ENCODE results near the gene ULK4.
"Not testable (repeated sequence)": the region's sequence is repeated elsewhere in the genome, so short reads cannot be mapped to it uniquely, and the experiment has no call there.

The ULK4 gene

GRCh38 chr3:41290306-41290705, 671.6 kb downstream of the ULK4 start:
- DNase-seq = no peak

DNA sequence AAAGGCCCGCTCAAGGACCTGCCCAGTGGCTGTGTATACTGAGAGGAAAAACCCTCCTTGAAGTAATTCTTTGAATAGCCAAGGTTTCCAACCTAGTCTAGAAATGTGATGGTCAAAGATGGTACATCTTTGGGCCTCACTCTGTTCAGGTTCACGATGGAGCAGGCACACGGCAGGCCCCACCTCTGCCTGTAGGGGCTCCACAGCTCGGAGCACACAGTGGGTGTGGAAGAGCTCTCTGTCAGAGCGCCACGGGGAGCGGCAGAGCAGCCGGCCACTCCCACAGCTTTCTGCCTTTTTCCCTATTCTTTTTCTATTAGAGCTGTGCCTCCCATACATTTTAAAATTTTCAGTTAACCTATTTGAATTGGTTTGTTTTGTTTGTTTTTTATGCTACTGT, 673.1 kb downstream of the ULK4 start:
- DNase-seq = no peak

- no peak for DNase-seq
These were observed 675.6 kb downstream of the ULK4 start for GRCh38 chr3:41286305-41286704.

DNA sequence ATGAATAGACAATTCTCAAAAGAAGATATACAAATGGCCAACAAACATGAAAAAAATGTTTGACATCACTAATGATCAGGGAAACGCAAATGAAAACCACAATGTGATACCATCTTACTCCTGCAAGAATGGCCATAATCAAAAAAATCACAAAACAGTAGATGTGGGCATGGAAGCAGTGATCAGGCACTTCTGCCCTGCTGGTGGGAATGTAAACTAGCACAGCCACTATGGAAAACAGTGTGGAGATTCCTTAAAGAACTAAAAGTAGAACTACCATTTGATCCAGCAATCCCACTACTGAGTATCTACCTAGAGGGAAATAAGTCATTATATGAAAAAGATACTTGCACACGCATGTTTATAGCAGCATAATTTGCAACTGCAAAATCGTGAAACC, 677.0 kb downstream of the ULK4 start:
- not testable (repeated sequence) for DNase-seq

DNA sequence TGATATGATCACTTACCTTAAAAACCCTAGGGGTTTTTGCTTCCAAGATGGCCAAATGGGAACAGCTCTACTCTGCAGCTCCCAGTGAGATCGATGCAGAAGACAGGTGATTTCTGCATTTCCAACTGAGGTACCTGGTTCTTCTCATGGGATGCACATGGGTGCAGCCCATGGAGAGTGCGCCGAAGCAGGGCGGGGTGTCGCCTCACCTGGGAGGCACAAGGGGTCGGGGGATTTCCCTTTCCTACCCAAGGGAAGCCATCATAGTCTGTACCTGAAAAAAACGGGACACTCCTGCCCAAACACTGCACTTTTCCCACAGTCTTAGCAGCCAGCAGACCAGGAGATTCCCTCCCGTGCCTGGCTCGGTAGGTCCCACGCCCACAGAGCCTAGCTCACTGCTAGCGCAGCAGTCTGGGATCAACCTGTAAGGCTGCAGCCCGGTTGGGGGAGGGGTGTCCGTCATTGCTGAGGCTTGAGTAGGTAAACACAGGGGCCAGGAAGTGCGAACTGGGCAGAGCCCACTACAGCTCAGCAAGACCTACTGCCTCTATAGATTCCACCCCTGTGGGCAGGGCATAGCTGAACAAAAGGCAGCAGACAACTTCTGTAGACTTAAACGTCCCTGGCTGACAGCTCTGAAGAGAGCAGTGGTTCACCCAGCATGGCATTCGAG, 684.0 kb downstream of the ULK4 start:
- no peak for DNase-seq

DNA sequence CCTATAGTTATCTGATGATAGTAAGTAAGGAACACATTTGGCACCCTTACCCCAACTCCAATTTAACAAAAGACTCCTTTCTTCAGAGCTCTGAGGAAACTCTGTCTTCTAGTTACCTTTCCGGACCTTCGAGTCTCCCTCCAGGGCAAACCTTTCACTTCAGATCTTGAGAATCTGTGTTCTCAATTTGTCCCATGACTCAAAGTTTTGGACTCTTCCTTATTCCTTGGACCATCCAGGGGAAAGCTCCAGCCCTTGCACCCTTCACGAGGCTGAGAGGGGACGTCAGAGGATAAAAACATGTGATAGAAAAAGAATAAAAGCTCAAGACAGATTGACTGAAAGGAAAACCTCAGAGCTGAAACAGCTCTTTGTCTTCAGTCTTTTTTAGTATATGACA, 685.7 kb downstream of the ULK4 start:
- DNase-seq = no peak

GRCh38 chr3:41274944-41275668, 686.8 kb downstream of the ULK4 start:
- no peak for DNase-seq

GRCh38 chr3:41272667-41273066, 689.2 kb downstream of the ULK4 start:
- DNase-seq = no peak

DNA sequence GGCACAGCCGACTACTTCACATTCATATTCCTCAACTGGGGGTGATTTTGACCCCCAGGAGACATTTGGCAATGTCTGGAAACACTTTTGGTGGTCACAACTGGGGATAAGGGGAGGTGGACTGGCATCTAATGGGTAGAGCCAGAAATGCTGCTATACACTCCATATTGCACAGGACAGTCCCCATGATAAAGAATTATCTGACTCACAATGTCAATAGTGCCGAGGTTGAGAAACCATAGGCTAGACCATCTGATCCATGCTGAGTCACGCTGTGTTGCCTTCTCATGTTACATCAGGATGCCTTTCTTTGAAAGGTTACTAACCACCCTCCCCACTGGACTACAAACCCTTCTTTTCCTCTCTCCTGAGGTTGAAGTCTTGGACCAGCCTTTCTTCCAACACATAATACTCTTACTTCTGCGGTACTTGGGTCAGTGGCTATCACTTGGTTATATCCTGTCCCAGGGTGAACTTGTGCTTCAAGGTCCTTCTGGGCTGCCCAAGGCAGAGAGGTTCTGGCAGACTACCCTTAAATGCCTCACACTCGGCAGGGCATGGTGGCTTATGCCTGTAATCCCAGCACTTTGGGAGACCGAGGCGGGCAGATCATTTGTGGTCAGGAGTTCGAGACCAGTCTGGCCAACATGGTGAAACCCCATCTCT, 693.8 kb downstream of the ULK4 start:
- no peak for DNase-seq

- no peak for DNase-seq
These were observed 696.1 kb downstream of the ULK4 start for GRCh38 chr3:41265823-41266273.

DNA sequence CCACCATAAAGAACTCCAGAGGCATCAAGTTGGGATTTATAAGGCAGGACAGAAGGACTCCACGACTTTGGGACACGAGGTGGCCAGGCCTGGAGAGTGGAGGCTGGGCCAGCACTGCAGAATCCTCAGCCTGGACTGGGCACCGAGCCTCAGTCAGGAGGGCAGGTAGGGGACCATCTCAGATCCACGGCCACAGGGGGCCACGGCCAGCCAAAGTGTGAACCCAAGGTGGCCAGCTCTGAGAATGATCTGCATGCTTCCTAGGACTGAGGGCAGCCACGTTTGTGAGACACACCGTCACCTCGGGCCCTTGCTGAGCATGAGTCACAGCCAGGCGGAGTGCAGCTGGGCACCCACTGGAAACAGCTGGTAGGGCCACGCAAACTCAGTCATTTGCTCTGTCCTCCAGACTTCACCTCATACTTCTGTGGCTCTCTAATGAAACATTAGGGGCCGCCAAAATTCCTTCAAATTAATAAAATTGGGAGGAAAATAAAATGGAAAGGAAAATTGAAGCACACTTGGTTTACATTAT, 696.8 kb downstream of the ULK4 start:
- DNase-seq = no peak

DNA sequence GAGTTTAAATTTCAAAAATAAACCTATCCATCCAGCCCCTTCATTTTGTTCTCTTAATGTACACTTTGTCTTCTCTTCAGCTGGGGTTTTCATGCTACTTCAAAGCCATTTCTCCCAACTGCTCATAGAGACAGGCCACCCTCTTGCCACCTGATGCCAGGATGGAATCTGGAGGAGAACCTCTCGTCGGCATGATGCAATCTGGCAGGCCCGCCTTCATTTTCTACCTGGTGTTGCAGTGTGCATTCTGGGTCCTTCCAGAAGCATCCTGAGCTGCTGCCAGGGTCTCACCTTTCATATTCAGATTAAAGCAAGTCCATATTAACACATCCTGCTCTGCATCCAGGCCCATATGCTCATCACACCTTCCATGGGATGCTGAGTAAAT, 701.8 kb downstream of the ULK4 start:
- DNase-seq = no peak

DNA sequence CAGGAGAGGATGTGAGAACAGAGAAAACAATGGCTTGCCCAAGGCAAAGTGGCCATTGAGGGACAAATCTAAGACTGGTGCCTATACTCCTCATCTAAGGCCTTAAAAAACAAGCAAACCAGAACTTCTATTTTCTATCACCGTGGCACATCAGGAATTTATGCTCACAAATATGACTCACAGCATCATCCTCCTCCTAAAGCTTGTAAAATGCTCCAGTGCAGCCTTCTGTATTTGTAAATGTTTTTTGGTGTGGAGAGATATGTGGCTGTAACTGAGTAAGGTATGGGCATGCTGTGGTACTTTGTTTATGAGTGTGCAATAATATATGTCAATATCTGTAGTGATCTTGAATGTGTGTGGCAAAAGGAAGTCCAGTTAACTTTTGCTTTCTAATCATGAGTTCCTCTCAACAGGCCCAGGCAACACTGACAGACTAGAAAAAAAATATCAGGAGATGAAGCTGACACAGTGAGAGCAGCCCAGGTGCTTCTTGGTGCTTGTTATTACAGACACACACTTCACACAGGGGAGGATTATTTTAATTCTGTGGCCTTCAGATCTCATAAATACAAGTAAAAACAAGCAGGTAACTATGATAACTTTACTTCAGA, 702.3 kb downstream of the ULK4 start:
- DNase-seq = no peak

DNA sequence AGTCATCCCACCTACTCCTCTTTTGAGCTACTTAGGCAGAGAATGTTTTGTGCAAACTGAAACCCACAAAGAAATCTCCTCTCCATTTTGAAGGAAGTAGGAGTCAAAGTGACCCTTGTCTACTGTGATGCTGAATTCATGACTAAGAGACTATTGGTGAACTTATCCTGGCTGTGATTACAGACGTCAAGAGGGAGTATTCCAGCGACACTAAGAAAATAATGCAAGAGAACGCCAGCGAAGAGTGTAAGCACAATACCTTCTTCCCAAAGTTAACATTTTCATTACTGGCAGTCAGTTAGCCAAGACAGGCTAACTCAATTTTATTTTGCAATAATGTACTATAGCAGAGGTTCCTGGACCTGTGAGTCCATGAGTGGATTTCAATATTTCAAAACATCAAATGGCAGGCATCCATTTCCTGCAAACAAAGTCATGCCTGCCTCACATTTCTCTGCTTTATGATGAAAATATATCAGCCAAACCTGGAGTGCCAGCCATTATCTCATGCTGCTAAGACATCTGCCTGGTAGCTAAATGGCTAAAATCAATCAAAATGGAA, 703.6 kb downstream of the ULK4 start:
- no peak for DNase-seq

- no peak for DNase-seq
These were observed 710.3 kb downstream of the ULK4 start for GRCh38 chr3:41251593-41251992.

- no peak for DNase-seq
These were observed 711.1 kb downstream of the ULK4 start for GRCh38 chr3:41250825-41251224.

DNA sequence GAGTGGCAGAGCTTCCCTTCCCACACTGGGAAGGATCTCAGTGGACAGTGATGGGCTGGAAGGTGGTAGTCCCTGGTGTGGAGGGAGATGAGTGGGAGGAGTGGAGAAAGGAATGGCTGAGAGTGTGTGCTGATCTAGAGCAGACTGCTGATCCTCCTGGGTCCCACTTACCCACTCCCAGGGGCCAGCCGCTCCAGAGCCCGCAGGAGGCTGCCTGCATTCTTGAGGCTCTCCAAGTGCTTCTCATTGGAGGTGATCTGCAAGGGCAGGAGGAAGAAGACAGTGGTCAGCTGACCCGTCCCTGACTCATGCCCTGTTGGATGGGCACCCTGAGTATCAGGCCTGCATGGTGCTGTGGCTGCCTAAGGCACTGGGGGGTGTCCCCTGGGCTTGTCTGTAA, 712.6 kb downstream of the ULK4 start:
- DNase-seq = no peak

- DNase-seq = no peak
These were observed 713.4 kb downstream of the ULK4 start for GRCh38 chr3:41248525-41248924.

GRCh38 chr3:41247055-41248004, 714.6 kb downstream of the ULK4 start:
- DNase-seq = no peak

DNA sequence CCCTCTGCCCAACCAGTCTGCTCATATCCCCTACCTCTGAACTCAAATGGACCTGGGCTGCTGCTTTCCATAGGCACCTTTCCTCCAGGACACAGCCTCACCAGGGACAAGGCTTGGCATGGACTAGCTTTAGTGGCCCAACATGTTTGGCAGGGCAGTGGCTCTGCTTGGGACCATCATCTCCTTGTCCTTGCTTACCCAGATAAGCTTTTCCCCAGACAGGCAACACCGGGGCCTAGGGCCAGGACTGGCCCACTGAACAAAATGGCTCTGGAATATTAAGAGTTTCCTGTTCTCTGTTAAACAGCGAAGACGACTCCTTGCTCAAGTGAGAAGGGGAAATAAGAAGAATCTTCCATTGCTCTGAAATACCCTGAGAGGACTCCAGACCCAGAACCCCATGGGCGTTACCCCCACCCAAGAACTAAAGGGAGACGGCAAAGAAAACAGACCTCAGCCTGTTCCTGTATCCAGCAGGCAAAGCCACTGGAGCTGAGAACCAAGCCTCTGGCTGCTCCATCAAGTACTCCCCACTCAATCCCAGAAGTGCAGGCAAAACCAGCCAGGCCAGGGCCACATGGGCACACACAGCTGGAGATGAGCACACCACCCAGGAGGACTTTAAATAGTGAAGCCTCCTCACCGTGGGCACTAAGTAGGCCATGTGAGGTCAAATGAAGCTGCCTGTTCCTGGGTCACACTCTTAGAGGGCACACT, 717.1 kb downstream of the ULK4 start:
- no peak for DNase-seq

GRCh38 chr3:41243183-41243582, 718.7 kb downstream of the ULK4 start:
- no peak for DNase-seq
